Renal cortical epithelial cell (primary cell): ENCODE measurements around the gene TCP11L1. TPM values are rescaled to one million over a fixed set of nuclear protein-coding genes. Genes with fewer than 3 reads are reported as not detected.
A peak's percentile ranks its signal among the peaks of the same experiment; 100 is the strongest.
"Not testable (repeated sequence)": the region's sequence is repeated elsewhere in the genome, so short reads cannot be mapped to it uniquely, and the experiment has no call there.

Source experiments
- DNase-seq: peaks from one replicate; pipeline ENCODE4 v3.0.0-alpha.2; 2011; ENCODE audit warnings: low read depth
- total RNA-seq: library from RNA; depleted of rRNA; stranded (reverse); fragments of >200 nt; gene quantifications from 2 replicates; pipeline ENCODE4 v1.2.3, GENCODE V29; 2014

Gene TCP11L1
- total RNA-seq, 1 donor from 2014 or later, result 33.4 TPM

DNA sequence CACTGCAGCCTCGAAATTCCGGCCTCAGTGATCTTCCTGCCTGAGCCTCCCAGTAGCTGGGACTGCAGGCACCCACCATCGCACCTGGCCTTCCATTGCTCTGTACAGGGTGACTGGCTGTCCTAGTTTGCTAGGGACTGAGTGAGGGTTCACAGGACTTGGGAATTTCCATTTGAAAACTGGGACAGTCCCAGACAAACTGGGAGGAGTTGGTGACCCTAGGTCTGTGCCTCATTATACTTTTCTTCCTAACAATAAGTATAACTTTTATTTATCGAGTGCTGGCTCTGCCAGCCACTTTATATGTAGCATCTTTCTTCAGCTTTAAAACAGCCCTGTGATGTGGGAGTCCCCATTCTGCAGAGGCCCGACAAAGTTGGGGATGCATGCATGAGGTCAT is 25.5 kb downstream of the TCP11L1 start:
- DNase-seq, result no peak

DNA sequence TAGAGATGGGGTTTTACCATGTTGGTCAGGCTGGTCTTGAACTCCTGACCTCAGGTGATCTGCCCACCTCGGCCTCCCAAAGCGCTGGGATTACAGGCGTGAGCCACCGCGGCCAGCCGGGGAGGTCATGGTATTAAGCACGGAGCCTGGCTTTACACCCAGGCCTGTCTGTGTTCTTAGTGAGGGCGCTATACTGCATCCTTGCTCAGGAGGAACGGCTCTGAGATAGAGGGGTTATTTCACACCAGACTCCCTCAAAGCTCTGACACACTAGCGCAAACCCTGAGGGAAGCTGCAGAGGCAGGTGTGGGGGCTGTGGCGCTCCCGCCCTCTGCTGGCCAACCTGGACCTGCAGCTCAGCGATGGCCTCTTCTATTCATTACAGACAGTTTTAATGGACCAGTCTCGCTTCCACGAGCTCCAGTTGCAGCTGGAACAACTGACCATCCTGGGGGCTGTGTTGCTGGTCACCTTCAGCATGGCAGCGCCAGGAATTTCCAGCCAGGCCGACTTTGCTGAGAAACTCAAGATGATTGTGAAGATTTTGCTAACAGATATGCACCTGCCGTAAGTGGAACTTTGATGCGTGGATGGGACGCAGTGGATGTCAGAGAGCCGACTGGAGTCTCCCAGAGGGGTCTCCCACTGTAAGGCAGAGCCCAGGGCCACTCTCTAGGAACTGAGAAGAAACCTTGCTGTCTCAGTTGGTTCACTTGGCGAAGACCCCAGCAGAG is 26.2 kb downstream of the TCP11L1 start:
- DNase-seq, result peak; percentile 52

DNA sequence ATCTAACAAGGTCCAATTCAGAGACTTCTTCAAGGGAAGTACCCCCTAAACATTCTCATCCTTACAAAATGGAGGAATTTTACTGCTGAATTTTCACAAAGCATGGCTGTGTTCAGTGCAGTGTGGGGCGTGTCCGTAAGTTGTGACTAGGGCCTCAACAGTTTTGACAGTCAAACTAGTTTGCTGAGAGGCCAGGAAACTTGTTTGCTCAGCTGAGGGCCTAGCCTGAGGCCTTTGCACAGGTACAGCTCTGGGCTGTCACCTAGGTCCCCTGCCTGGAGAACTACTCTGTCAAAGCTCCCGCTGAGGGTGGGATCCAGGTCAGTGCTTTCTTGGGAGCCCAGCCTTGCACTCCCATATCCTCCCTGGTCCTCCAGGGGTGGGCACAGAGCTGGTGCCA is 27.9 kb downstream of the TCP11L1 start:
- DNase-seq, result no peak

DNA sequence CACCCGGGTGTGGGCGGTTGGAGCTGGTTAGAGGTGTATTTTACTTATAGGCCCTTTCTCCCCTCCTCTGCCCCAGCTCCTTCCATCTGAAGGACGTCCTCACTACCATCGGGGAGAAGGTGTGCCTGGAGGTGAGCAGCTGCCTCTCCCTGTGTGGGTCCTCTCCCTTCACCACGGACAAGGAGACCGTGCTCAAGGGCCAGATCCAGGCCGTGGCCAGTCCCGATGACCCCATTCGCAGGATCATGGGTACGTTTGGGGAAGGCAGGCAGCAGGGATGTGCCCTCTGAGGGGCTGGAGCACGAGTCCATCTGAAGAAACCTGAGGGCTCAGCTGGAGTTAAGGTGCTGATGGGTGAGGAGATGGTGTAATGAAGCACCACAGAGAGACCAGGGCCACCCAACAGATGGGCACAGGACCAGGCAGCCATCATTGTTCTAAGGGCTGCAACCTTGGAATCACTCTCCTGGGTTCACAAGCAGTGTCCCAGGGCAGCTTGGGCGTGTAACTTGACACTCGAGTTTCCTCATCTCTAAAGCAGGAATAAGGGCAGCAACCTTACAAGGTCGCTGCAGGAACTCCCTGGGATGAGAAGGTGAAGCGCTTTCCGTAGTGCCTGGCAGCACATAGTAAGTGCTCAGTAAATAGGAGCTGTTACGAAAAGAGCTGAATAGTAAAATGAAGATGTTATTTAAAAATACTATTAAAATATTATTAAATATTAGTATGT is 29.4 kb downstream of the TCP11L1 start:
- DNase-seq, result no peak

DNA sequence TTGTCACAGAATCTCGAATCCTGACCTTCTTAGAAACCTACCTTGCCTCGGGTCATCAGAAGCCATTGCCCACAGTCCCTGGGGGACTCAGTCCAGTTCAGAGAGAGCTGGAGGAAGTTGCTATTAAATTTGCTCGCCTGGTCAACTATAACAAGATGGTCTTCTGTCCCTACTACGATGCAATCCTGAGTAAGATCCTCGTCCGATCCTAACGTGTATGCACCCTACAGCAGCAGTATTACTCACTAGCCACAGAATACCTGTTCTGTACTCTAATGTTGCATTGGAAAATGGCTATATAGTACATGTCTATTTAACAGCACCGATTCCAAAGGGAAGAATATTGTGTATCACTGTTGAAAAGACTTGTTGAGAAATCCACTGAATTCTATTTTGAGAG is 33.1 kb downstream of the TCP11L1 start:
- no peak for DNase-seq

DNA sequence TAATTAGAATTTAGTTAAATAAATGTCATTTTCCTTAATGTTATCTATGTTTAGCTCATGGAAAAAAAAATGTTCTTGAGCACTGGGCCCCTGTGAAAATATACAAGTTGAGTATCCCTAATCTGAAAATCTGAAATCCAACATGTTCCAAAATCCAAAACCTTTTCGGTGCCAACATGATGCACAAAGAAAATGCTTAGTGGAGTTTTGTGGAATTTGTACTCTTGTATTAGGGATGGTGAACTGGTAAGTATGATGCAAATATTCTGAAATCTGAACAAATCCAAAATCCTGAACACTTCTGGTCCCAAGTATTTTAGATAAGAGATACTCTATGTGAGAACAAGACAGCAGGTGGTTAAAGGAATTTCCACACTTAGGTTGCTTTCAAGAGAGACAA is 44.5 kb downstream of the TCP11L1 start:
- DNase-seq, result no peak

DNA sequence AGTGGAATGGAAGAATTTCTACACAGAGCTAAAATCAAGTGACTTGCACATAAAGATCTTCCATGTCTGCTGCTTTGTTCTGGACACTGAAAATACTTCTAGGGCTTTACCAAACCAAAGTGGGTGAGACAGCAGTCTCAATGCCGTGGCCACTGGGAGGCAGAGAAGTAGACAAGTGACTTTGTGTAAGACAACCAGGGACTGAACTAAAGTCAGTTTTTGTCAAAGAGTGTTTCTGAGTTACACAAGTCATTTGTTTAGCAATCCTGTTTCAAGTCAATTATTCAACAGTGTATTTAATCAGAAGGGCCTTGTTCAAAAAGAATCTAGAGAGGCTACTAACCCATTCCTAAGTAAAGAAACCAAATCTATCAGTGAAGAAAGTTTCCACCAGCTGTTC is 46.6 kb downstream of the TCP11L1 start:
- peak; percentile 20 for DNase-seq

DNA sequence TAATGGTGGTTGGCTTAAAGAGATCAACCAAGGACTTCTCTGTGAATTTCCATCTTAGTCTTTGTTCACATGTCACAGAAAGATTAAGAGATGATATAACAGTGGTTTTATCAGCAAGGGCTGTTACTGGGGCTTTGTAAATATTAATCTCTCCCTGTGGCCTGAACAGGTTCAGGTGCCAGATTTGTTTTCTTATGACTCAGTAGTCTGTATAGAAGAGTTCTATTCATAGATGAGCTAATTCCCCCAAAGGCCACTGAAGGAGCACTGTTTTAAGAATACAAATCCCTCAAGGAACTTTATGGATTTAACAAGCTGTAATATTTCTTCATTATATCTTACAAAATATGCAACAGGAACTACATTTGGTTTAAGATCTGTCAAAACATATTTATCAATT is 50.4 kb downstream of the TCP11L1 start:
- peak; percentile 43 for DNase-seq

DNA sequence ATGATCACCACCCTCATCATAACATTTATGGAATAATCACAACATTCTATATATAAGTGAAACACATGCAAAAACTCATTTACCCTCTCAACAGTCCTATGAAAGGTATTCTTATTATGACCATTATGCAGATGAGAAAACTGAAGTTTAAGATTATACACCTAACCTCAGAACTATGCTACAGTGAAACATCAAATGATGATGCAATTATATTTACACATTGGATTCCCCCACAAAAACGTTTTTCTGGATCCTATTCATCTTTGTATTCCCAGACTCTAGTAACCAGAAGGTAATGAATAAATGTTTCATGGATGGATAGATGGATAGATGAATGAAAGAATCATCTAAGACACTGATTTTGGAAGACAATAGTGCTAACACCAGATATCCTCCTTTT is 54.8 kb downstream of the TCP11L1 start:
- DNase-seq, result no peak

DNA sequence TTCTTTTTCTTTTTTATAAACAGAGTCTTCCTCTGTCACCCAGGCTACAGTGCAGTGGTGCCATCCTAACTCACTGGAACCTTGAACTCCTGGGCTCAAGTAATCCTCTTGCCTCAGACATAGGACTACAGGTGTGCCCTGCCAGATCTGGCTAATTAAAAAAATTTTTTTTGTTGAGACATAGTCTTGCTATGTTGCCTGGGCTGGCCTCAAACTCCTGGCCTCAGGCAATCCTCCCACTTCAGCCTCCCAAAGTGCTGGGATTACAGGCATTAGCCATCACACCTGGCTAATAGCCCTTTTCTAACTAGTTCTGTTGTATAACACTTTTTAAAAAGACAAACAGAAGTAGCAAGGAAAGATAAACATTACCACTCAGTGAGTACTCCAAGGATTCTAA is 64.5 kb downstream of the TCP11L1 start:
- no peak for DNase-seq

DNA sequence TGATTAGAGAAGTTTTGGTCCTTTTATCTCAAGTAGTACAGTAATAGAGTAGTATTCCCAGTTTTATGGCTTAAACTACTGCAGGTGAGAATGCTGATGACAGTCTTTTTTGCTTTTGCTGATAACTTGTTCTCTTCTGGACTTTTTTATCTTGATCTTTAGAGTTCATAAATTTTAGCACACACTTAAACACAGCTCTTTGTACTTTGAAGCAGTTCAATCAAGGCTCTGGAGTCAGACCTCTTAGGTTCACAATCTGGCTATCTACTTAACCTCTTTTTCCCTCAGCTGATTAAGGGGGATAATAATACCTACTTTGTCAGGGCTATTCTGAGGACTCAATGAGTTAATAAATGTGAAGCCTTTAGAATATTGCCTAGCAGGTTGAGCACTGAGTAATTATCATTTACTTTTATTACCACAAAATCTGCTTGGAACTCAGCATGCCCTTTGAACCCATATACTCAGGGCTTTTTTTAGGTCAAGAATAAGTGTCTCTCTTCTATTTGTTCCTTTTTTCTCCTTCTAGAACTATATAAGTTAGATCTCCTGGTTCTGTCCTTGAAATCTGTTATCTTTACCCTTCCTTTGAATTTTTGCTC is 70.0 kb downstream of the TCP11L1 start:
- no peak for DNase-seq

DNA sequence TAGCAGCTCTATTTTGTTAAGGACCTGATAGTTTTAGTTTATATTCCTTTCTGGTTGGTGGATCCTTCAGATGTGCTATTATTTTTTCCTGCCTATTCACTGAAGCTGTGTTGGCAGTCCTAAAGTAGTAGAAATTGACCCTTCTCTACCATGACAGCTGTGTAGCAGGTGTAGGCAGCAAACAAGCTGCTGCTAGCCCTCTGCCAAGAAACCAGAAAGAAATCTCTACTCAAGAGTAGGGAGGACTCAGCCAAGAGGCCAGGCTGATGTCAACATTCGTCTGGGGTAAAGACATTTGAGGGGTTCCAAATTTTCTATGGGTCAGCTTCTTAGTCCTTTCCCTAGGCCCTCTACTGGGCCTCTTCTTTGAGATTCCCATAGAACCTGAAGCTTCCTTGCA is 70.7 kb downstream of the TCP11L1 start:
- DNase-seq, result no peak

DNA sequence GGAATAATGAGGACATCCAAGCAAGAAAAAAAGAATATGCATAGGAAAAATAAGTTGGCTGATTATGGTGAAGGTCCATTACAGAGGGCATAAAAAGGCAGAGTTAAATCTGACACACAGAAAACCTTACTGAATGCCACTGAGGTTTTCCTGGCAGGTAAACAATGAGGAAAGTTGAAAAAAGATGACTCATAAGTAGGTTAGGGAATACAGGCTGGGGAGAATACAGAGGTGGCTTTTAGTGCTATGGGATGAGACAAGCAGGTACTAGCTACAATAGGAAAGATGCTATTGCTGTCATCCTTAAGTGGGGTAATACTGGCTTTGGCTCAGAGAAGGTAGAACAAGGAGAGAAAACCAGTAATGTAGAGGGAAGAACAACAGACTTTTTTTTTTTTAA is 77.2 kb downstream of the TCP11L1 start:
- DNase-seq, result peak; percentile 82

DNA sequence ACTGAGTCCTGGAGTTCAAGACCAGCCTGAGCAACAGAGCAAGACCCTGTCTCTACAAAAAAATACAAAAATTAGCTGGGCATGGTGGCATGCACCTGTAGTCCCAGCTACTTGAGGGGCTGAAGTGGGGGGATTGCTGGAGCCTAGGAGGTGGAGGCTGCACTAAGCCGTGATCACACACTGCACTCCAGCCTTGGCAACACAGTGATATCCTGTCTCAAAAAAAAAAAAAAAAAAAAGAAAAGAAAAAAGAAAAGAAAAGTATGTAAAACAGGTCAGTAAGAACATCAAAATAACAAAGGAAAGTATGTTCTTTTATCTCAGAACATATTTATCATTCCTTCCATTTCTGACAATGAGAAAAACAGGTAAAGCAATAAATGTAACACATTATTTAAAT is 83.3 kb downstream of the TCP11L1 start:
- not testable (repeated sequence) for DNase-seq

Other genes starting within 250 kb of the TCP11L1 start
- gene CCDC73, start 244.9 kb upstream of the TCP11L1 start, total RNA-seq, result 0.17 and 0.30 TPM in 2 replicates
- 4.5 and 11.7 TPM in 2 replicates for gene PRRG4, start 209.6 kb upstream of the TCP11L1 start, total RNA-seq
- gene QSER1, start 146.8 kb upstream of the TCP11L1 start, total RNA-seq, result 17.7 and 43.9 TPM in 2 replicates
- 3.3 and 7.0 TPM in 2 replicates for gene DEPDC7, start 23.7 kb upstream of the TCP11L1 start, total RNA-seq
- 22.7 and 38.2 TPM in 2 replicates for gene CSTF3, start 121.9 kb downstream of the TCP11L1 start, total RNA-seq
- gene HIPK3, start 217.8 kb downstream of the TCP11L1 start, total RNA-seq, result 122 and 163 TPM in 2 replicates